Activated CD8-positive, alpha-beta memory T cell treated with anti-CD3 and anti-CD28 coated beads, Interleukin-2, amount 50 U/mL, for 24 hours (primary cell): Measurements from ENCODE around the gene AMY1A.
"Not testable (repeated sequence)": the region's sequence is repeated elsewhere in the genome, so short reads cannot be mapped to it uniquely, and the experiment has no call there.

Experiments
- DNase-seq: peaks from one replicate; pipeline ENCODE4 v3.0.0-alpha.2; 2020; ENCODE audit errors: extremely low read depth

Gene AMY1A

DNA sequence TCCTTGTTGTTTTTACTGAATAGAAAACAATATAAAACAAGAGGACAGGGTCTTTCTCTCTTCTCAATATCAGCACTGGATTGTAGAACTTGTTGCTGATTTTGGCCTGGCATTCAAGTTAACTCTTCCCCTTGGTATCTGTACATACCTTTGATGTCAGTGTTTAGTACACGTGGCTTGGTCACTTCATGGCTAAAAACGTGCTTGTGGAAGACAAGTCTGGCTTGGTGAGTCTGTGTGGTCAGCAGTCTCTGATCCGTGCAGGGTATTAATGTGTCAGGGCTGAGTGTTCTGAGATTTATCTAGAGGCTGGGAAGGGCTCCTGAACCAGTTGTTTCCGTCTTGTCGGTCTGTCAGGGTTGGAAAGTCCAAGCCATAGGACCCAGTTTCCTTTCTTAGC lies at the start of gene AMY1A:
Gene AMY1A (plus strand): TSS at position 301 of the 400 bp plus-strand sequence. CDS start 571 bp downstream, outside the sequence.
- DNase-seq: not testable (repeated sequence)

DNA sequence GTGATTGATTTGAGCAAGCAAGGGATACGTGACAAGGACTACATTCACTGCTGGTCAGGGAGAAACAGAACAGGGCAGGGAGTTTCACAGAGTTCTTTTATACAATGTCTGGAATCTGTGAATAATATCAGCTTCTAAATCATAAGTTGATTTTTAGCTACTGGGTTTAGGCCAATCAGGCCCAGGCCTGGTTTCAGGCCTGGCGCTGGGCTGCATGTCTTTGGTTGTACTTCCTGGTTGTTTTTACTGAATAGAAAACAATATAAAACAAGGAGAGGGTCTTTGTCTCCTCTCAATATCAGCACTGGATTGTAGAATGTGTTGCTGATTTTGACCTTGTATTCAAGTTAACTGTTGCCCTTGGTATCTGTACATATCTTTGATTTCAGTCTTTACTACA lies 39.2 kb upstream of the AMY1A start:
- no peak for DNase-seq

DNA sequence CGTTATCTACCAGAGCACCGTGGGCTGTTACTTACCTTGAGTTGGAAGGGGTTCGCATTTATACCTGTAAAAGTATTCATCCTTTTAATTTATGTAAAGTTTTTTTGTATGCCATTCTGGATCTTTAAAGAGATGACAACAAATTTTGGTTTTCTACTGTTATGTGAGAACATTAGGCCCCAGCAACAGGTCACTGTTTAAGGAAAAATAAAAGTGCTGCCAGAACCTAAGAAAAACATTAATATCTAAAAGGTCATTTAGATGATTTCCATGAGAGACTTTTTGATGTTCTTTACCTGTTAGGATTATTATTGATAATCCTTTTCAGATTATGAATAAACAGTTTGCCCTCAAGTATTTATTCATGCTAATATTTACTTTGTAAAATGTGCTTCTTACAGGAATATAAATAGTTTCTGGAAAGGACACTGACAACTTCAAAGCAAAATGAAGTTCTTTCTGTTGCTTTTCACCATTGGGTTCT lies 38.5 kb upstream of the AMY1A start, which contains the start of gene AMY2A:
Gene AMY2A (plus strand): TSS at position 434 of the 484 bp plus-strand sequence. CDS start 14 bp downstream, at position 448.
- not testable (repeated sequence) for DNase-seq

GRCh38 chr1:103627436-103627835 lies 28.1 kb upstream of the AMY1A start:
- DNase-seq: not testable (repeated sequence)

DNA sequence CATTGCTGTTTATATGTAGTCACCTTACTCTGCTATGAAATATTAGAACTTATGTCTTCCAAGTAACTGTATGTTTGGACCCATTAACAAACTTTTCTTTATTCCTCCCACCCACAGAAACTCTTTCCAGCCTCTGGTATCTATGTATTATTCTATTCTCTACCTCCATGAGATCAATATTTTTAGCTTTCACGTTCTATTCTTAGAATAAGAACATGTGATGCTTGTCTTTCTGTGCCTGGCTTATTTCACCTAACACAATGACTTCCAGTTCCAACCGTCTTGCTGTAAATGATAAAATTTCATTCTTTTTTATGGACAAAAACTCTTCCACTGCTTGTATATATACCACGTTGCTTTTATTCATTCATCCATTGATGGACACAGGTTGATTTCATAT lies 14.4 kb upstream of the AMY1A start:
- not testable (repeated sequence) for DNase-seq

- DNase-seq: not testable (repeated sequence)
These were observed 11.7 kb upstream of the AMY1A start for GRCh38 chr1:103643908-103644307.

DNA sequence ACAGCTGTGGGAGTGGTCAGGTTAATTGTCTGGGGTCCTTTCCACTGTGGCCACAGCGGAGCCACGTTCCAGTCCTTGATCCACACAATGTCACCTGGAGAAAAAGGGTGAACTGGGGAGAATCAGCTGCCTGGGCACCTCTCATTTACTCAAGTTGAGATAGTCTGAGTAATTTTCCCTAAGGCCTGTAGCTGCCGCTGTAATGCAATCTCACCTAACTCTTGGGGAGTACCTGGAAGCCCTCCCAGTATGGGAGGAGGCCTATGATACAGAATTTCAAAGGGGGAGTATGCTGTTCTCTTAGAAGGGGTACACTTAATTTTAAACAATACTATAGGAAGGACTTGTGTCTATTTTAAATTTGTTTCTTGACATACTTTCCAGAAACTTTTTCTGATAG lies 5.3 kb upstream of the AMY1A start:
- DNase-seq: not testable (repeated sequence)

DNA sequence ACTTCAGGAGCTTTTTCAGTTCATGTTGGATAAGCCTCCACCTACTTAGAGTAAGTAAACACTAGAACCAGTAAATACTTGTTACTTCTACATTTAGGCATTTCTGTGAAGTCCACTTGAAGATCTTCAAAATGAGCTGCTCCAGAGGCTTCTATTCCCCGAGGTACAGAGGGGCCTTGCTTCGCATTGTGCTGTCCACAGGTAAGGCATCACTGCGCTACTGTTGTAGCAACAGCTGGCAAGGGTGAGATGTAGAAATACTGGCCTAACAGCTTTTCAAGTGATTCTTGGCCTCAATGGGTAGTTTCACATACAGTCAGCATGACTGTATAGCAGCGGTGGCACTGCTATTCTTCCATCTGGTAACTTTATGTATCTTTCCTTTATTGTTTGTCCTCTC lies 4.7 kb upstream of the AMY1A start:
- not testable (repeated sequence) for DNase-seq

GRCh38 chr1:103654133-103654532 lies 1.4 kb upstream of the AMY1A start:
- DNase-seq: not testable (repeated sequence)

GRCh38 chr1:103676335-103676734 lies 20.8 kb downstream of the AMY1A start:
- not testable (repeated sequence) for DNase-seq

GRCh38 chr1:103696110-103696509 lies 40.5 kb downstream of the AMY1A start, which contains the start of gene AMY1B:
AMY1B (minus strand) TSS chr1:103696210; CDS start chr1:103695639, 571 bp downstream.
- DNase-seq: not testable (repeated sequence)

DNA sequence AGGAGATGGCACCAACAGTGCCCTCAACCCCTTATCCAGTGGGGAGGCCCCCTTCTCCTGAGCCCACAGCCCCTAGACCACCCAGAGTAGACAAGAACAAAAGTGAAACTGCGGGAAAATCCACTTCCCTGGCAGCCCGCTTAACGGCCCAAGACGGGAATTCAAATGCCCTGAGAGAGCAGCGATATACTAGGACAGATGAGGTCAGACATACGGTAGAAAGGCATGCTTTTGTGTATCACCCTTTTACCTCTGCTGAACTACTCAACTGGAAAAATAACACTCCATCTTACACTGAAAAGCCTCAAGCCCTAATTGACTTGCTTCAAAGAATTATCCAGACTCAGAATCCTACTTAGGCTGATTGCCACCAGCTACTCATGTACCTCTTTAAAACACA lies 41.9 kb downstream of the AMY1A start:
- not testable (repeated sequence) for DNase-seq

- not testable (repeated sequence) for DNase-seq
These were observed 45.1 kb downstream of the AMY1A start for GRCh38 chr1:103700669-103701068.

GRCh38 chr1:103701256-103701655 lies 45.7 kb downstream of the AMY1A start:
- DNase-seq: not testable (repeated sequence)

- not testable (repeated sequence) for DNase-seq
These were observed 52.1 kb downstream of the AMY1A start for GRCh38 chr1:103707670-103708069.

DNA sequence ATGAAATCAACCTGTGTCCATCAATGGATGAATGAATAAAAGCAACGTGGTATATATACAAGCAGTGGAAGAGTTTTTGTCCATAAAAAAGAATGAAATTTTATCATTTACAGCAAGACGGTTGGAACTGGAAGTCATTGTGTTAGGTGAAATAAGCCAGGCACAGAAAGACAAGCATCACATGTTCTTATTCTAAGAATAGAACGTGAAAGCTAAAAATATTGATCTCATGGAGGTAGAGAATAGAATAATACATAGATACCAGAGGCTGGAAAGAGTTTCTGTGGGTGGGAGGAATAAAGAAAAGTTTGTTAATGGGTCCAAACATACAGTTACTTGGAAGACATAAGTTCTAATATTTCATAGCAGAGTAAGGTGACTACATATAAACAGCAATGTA lies 54.8 kb downstream of the AMY1A start:
- DNase-seq: not testable (repeated sequence)
